Measurements from ENCODE around the gene GHRHR.

GHRHR gene

DNA sequence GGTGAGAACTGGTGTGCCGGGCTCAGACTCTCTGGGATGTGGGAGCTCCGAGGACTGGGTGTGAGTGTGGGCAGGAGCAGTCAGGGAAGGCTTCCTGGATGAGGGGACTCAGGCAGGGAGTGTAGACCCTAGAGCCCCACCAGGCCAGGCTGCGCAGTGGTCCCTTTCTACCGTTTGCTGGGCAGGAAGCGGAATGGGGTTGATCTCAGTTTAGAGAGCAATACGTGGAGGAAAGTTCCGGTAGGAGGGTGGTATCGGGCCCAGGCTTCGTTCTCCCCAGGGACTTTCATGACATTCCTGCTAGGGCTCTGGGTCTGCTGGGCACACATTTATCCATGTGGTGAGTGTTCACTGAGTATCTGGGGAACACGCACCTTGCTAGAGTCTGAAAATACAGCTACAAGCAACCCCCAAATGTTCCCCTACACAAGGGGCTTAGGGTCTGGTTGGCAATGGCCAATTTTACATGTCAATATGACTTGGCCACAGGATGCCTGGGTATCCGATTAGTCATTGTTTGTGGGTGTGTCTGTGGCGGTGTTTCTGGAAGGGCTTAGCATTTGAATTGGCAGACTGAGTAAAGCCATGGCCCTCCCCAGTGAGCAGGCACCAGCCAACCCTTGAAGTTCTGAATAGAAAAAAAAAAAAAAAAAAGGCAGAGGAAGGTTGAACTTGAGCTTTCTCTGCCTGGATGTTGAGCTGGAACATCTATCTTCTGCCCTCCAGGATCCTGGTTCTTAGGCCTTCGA, 20.8 kb downstream of the GHRHR start:
- no peak for DNase-seq (ENCODE audit: low read depth, low spot score)

- no peak for DNase-seq (ENCODE audit: low read depth, low spot score)
Observed at GRCh38 chr7:30985756-30986155, 22.0 kb downstream of the GHRHR start.

GRCh38 chr7:30986331-30986730, 22.6 kb downstream of the GHRHR start:
- DNase-seq (ENCODE audit: low read depth, low spot score), result no peak

- DNase-seq (ENCODE audit: low read depth, low spot score), result no peak
Observed at GRCh38 chr7:30986738-30987137, 23.0 kb downstream of the GHRHR start.

GRCh38 chr7:30987178-30987577, 23.4 kb downstream of the GHRHR start:
- no peak for DNase-seq (ENCODE audit: low read depth, low spot score)

DNA sequence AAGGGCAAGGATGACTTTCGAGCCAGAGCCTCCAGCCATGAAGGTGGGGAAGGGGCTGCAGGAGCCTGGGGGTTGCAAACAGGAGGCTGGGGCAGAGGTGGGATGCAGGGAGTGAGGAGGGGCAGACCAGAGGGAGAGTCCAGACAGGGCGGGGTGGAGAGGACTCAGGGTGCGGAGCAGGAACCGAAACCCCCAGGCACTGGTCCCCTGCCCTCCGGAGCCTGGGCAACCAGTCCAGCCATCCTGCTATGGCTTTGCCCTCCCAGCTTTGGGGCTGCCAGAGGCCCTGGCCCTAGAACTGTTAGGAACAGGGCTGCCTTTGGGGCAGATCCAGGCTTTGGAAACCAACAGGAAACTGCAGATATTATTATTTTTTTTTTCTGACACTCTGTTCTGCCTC, 24.2 kb downstream of the GHRHR start:
- DNase-seq (ENCODE audit: low read depth, low spot score), result no peak

DNA sequence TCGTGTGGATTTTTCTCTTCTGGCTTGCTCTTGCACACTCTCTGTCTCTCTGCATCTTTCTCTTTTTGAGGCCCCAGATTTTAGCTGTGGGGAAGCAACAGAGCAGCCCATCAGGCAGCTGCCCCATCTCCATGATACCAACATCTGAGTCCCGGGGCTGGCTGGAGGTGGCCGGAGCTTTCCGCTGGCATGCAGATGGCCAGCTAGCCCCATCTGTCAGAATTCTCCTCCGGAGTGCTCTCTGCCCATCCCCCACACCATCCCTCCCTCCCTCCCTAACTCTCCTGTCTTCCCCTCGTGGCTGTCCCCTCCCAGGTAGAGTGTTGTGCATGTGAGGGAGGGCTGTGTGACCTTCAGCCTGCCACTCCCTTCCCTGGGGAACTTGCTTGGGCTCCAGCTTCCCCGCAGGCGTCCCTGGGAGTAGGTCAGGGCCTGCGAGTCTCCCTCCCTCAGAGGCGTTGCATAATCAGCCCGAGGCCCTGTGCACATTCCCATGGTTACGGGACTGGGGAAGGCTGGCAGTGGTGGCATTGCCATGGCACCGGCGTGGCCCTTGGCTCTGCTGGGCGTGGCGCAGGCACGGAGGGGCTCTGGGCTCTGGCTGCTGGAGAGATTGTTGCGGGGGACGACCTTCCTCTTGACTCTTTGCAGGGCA, 24.7 kb downstream of the GHRHR start:
- DNase-seq (ENCODE audit: low read depth, low spot score), result no peak

DNA sequence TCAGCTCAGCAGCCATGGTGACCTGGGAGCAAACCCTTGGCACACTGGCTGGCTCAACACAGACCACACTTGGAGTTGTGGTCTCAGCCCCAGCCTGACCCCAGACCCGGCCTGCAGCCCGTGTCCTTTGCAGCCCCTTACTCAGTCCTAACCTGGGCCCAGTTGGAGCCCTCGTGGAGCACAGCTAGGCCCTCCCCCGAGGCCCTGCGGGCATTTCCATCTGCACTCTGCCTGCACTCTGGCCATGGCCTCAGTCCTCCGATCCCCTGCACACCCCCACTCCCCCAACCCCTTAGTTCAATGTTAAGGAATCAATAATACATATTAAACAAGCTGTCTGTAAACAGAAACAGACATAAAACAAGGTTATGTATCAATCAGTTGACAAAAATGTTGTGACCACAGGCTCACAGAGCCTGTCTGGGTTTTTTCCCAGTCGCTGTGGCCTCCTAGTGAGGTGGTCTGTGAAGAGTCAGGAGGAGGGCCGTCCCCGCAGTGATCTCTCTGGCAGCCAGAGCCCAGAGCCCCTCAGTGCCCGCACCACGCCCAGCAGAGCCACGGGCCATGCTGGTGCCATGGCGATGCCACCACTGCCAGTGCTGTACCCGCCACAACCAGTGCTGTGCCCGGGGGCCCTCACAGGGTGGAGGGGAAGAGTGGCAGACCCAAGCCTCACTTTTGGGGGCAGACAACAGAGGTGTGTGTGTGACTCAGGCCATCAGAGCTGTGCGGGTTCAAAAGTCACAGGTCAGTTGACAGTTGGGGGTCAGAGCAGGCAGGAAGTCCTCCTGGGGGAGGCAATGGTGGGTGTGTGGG, 25.5 kb downstream of the GHRHR start:
- DNase-seq (ENCODE audit: low read depth, low spot score), result no peak

GRCh38 chr7:30989824-30990672, 26.3 kb downstream of the GHRHR start:
- DNase-seq (ENCODE audit: low read depth, low spot score), result no peak

DNA sequence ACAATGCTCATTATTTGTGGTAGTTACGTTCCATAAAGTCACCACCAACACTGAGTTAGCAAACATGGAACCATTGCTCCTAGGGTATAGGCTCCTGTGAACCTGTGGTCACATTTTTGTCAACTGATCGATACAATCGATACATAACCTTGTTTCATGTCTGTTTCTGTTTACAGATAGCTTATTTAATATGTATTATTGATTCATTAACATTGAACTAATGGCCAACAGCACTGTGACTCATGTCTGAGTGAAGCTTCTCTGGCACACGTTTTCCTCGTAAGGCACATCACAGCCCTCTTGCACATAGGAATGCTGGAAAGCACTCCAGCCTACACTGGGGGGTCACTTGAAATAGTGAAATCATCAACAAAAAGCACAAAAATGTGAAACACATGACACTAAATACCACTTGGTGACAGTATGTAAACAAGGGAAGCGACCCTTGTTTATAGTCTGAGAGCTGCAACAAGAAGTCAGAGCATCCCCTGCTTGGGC, 27.0 kb downstream of the GHRHR start:
- DNase-seq (ENCODE audit: low read depth, low spot score), result no peak

DNA sequence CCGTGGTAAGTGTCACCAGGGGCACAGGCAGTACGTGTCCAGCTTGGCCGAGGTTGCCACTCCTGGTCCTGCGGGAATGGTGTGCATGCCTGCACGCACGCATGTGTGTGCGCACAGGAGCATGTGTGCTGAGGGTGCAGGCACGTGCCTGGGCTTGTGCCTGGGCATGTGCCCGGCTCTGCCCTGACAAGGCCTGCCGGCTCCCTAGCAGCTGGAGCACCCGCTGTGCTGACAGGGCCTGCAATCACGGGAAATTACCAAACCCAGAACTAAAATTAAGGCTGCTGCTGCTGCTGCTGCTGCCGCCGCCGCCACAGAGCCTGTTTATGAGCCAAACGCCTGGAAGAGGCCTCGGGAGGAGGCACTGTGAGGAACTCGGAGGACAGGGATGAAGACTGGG, 28.7 kb downstream of the GHRHR start:
- no peak for DNase-seq (ENCODE audit: low read depth, low spot score)

DNA sequence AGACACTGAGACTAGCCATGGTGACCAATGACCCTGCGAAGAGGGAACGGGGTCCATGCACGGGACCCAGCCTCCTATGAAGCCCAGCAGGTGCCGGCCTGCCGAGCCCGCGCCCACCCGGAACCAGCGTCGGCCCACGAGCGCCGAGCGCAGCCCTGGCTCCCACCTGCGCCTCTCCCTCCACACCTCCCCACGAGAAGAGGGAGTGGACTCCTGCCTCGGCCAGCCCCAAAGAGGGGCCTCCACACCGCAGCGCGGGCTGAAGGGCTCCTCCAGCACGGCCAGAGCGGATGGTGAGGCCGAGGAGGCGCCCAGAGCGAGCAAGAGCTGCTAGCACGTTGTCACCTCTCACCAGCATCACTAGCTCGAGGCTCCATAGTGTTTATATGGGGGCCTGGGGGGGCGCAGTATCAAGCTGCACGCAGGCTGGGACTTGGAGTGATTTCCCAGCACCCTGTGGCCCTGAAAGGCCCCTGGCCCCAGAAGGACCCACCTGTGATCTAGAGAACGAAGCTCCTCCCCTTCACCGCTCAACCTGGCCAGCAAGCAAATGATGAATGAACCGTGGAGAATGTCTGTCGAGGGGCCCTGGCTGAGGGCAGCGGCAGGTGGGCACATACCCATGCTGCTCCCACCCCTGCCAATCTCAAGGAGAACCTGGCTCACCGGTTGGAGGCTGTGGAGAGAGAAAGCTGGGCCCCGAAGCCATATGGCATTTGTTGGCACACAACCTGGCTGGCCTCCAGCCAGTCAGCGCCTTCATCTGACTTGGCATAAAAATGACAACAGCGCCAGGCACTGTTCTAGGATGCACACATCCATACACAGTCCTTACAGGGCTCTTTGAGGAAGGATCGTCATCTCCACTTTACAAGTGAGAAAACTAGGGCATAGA, 30.7 kb downstream of the GHRHR start:
- no peak for DNase-seq (ENCODE audit: low read depth, low spot score)

- DNase-seq (ENCODE audit: low read depth, low spot score), result no peak
Observed at GRCh38 chr7:30995536-30995935, 31.8 kb downstream of the GHRHR start.

DNA sequence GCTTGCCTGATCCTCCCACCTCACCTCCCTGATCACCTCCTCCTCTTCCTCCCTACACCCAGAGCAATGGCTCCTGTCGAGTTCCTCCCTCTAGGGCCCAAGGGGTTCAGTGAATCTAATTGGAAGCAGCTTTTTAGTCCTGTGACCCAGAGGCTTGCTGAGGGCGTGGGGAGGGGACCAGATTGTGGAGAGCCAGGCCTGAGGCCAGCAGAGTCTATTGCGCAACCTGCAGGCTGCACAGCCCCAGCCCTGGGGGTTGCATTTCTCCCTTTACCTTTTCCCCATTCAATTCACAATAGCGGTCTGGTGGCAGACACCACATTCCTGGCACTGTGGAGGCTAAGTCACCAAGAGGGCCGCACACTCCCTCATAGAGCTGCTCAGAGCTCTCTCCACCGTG, 32.5 kb downstream of the GHRHR start:
- no peak for DNase-seq (ENCODE audit: low read depth, low spot score)

DNA sequence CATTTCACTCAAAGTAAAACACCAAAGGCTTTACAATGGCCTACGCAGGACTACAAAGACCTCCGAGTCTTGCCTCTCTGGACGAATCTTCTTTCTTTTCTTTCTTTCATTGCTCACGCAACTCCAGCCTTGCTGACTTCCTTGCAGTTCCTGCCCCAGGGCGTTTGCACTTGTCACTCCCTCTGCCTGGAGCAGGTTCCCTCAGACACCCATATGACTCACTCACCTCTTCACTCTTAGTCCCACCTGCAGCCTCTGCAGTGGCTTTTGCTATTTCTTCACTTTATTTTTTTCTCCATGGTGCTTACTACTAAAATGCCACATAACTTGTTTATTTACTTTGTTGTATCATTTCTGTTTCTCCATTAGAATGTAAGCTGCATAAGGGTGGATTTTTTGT, 33.1 kb downstream of the GHRHR start:
- no peak for DNase-seq (ENCODE audit: low read depth, low spot score)

GRCh38 chr7:30997316-30997715, 33.6 kb downstream of the GHRHR start:
- no peak for DNase-seq (ENCODE audit: low read depth, low spot score)

DNA sequence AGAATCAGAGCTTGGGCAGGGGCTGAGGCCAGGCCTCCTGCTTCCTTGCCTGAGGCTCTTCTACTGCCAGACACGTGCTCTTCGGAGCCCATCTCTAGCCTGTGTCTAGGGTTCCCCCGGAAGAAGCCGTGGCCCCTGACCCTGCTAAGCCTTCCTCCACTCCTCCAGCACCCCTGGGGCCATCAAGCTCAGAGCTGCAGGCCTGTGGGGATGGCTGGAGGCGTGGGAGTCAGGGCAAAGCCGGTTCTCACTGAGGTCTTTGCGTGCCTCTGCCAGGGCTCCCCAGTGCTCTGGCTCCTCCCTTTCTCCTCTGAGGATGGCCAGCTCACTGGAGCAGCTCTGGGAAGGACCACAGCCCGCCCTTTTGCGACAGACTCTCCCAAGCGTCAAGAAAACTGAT, 34.4 kb downstream of the GHRHR start:
- no peak for DNase-seq (ENCODE audit: low read depth, low spot score)

GRCh38 chr7:31000161-31000693, 36.5 kb downstream of the GHRHR start:
- no peak for DNase-seq (ENCODE audit: low read depth, low spot score)

GRCh38 chr7:31000779-31001178, 37.0 kb downstream of the GHRHR start:
- DNase-seq (ENCODE audit: low read depth, low spot score), result no peak

GRCh38 chr7:31002256-31002655, 38.5 kb downstream of the GHRHR start:
- no peak for DNase-seq (ENCODE audit: low read depth, low spot score)
